Endothelial cell (in vitro differentiated cells): ENCODE measurements around the gene RHBDF1. TPM values are rescaled to one million over a fixed set of nuclear protein-coding genes. Genes with fewer than 3 reads are reported as not detected.

Experiments used
- DNase-seq: peaks from one replicate; pipeline ENCODE4 v3.0.0; 2021; ENCODE audit warnings: low spot score
- H3K27ac Mint-ChIP-seq: one replicate; pipeline ENCODE4 v1.8.0; 2021; ENCODE audit warnings: mixed read lengths, inconsistent platforms; ENCODE audit not compliant: unreplicated experiment
- H3K27me3 Mint-ChIP-seq: one replicate; pipeline ENCODE4 v1.8.0; 2021; ENCODE audit warnings: mild to moderate bottlenecking, moderate library complexity, mixed read lengths, inconsistent platforms; ENCODE audit not compliant: unreplicated experiment
- H3K36me3 Mint-ChIP-seq: one replicate; pipeline ENCODE4 v1.8.0; 2021; ENCODE audit warnings: mild to moderate bottlenecking, low read depth, mixed read lengths, inconsistent platforms; ENCODE audit not compliant: unreplicated experiment
- H3K4me1 Mint-ChIP-seq: one replicate; pipeline ENCODE4 v1.8.0; 2021; ENCODE audit warnings: mild to moderate bottlenecking, mixed read lengths, inconsistent platforms; ENCODE audit not compliant: unreplicated experiment
- H3K4me3 Mint-ChIP-seq: one replicate; pipeline ENCODE4 v1.8.0; 2021; ENCODE audit warnings: mild to moderate bottlenecking, mixed read lengths, inconsistent platforms; ENCODE audit not compliant: unreplicated experiment
- H3K9me3 Mint-ChIP-seq: one replicate; pipeline ENCODE4 v1.8.0; 2021; ENCODE audit warnings: mixed read lengths, inconsistent platforms; ENCODE audit not compliant: unreplicated experiment
- CTCF ChIP-seq: fragments of 200-600 bp; sonication (generic); IDR thresholded peaks from one replicate; pipeline ENCODE4 v1.5.0; 2021; ENCODE audit warnings: antibody characterized with exemption; ENCODE audit not compliant: unreplicated experiment
- total RNA-seq: library from RNA; stranded (reverse); fragmentation: NEBNext Ultra II Directional; extraction: Animal tissue kit (Norgen Biotek cat#: 25700); gene quantifications from one replicate; pipeline ENCODE4 v1.2.1, GENCODE V29; 2021; ENCODE audit not compliant: unreplicated experiment

RHBDF1 gene
- total RNA-seq, 1 donor from 2014 or later = 60.7 TPM

DNA sequence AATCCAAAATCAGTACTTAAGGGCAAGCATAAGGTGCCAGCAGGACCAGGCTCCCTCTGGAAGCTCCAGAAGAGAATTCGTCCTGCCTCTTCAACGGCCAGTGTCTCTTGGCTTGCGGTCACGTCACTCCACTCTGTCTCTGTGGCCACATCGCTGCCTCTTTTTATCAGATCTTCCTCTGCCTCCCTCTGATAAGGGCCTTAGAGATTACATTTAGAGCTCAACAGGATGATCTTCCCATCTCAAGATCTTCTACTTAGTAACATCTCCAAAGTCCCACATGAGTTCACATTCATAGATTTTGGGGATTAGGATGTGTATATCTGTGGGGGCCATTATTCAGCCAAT is 22.5 kb upstream of the RHBDF1 start:
- TF ChIP-seq CTCF = no peak
- H3K9me3 Mint-ChIP-seq = no peaks in the 10 kb centered on the region
- no peaks in the 10 kb centered on the region for H3K4me1 Mint-ChIP-seq
- no peak for DNase-seq
- H3K4me3 Mint-ChIP-seq = no peak overlapping the region
- H3K36me3 Mint-ChIP-seq = peaks cover 10% of the 10 kb centered on the region
- no peak overlapping the region for H3K27ac Mint-ChIP-seq
- peaks cover 14% of the 10 kb centered on the region for H3K27me3 Mint-ChIP-seq

- DNase-seq = no peak
- Mint-ChIP-seq H3K36me3 (peaks cover 5% of the 10 kb centered on the region), H3K4me3 (no peak overlapping the region), H3K27me3 (peaks cover 14% of the 10 kb centered on the region), H3K4me1 (no peaks in the 10 kb centered on the region), H3K27ac (peak overlapping the region; percentile 11), H3K9me3 (no peaks in the 10 kb centered on the region)
- no peak for TF ChIP-seq CTCF
These were observed 20.3 kb upstream of the RHBDF1 start for GRCh38 chr16:92431-93339.

DNA sequence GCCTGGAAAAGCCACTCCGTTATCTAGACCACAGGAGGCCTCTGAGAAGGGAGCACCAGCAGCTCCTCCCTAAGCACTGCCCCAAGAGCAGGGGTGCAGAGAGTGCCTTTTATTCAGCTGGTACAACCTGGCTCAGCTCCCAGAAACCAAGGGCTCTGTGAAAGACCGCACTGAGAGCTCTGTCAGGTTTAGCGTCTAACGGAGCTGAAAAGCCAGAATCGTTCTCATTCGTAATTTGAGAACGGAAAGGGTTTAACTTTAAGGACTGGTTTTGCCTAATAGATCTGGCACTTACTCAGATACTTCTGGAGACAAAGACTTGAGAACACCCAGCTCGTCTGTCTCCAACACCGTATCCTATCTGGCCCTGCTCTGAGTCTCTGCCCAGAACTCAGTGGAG is 19.1 kb upstream of the RHBDF1 start:
- H3K27me3 Mint-ChIP-seq = peaks cover 12% of the 10 kb centered on the region
- TF ChIP-seq CTCF = no peak
- H3K4me1 Mint-ChIP-seq = no peaks in the 10 kb centered on the region
- H3K9me3 Mint-ChIP-seq = no peaks in the 10 kb centered on the region
- no peak overlapping the region for H3K4me3 Mint-ChIP-seq
- peaks cover 5% of the 10 kb centered on the region for H3K36me3 Mint-ChIP-seq
- H3K27ac Mint-ChIP-seq = no peak overlapping the region
- no peak for DNase-seq

- H3K27me3 Mint-ChIP-seq = peaks cover 10% of the 10 kb centered on the region
- H3K9me3 Mint-ChIP-seq = no peaks in the 10 kb centered on the region
- no peak for DNase-seq
- no peak for TF ChIP-seq CTCF
- H3K4me3 Mint-ChIP-seq = no peak overlapping the region
- H3K36me3 Mint-ChIP-seq = peaks cover 10% of the 10 kb centered on the region
- H3K27ac Mint-ChIP-seq = no peak overlapping the region
- peaks cover 5% of the 10 kb centered on the region for H3K4me1 Mint-ChIP-seq
These were observed 17.2 kb upstream of the RHBDF1 start for GRCh38 chr16:89391-90302.
